HG03439 (cell line): ENCODE measurements around the gene OR51I2.

ENCODE experiments used
- ATAC-seq: cut with Tn5 transposase; IDR thresholded peaks from one replicate; pipeline ENCODE4 v1.9.1; 2021; ENCODE audit warnings: mild to moderate bottlenecking, moderate library complexity; ENCODE audit not compliant: unreplicated experiment

OR51I2 gene, protein sequence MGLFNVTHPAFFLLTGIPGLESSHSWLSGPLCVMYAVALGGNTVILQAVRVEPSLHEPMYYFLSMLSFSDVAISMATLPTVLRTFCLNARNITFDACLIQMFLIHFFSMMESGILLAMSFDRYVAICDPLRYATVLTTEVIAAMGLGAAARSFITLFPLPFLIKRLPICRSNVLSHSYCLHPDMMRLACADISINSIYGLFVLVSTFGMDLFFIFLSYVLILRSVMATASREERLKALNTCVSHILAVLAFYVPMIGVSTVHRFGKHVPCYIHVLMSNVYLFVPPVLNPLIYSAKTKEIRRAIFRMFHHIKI

GRCh38 chr11:5449023-5449422 is at the start of gene OR51I2:
OR51I2 (plus strand) TSS chr11:5449323; CDS start chr11:5453489, 4,166 bp downstream.
- ATAC-seq = no peak

DNA sequence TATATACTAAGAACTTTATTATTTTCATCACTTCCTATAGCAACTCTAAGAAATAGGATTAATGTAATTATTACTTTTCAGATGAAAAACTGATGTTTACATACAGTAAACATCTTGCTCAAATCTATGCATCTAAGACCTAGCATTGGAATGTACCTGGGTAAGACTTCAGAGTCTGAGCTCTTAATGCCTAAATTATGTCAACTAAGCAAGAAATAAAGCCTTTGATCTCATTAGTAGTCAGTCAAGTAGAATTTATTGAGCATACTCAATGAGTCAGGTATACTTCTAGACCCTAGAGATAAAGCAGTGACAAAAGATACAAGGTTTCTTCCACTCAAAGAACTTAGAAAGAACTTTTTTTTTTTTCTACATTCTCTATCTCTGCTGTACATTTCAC is 44.0 kb upstream of the OR51I2 start:
- ATAC-seq = no peak

- no peak for ATAC-seq
Observed at GRCh38 chr11:5420993-5421392, 28.1 kb upstream of the OR51I2 start.

DNA sequence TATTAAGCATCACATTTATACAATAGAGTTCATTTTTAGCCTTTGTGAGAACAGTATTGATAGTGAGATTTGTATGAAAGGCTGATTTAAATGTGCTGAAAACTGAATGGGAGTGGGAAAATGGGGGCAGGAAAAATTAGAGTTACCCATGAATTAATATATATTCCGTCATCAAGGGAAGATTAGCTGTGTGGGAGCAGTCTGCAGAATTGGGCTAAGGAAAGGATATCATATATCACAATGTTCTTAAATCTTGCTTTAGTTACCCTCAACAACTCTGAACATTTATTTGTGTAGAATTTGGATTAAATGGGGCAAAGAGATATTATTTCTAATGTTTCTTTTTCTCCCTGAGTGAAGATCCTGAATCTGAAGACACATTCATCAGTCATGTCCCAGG is 27.3 kb upstream of the OR51I2 start, which contains the start of gene OR51Q1:
OR51Q1 (plus strand) TSS at position 301 of the 400 bp plus-strand sequence; CDS start at position 391, 90 bp downstream.
- no peak for ATAC-seq

- ATAC-seq = no peak
Observed at GRCh38 chr11:5423131-5423530, 26.0 kb upstream of the OR51I2 start.

DNA sequence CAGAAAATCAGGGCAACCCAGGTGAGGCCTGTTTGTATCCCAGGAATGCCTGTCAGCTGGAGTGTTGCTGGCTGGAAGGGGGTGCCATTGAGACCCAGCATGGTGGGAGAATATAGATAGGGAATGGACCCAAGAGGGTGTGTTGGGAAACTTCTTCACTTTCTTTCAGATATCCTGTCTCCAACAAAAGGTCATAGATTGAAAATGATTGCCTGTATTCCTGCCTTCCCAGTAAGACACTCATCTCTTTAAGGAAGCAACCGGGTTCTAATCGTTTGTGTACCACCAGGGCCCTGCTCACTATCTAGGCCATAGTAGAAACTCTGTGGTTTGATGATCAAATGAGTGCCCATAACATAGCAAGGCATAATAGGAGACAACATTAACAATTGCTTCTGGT is 7.7 kb upstream of the OR51I2 start, which contains the start of gene OR51I1:
OR51I1 (minus strand) TSS at position 101 of the 400 bp plus-strand sequence; CDS start at position 101, 0 bp downstream.
- ATAC-seq = no peak

DNA sequence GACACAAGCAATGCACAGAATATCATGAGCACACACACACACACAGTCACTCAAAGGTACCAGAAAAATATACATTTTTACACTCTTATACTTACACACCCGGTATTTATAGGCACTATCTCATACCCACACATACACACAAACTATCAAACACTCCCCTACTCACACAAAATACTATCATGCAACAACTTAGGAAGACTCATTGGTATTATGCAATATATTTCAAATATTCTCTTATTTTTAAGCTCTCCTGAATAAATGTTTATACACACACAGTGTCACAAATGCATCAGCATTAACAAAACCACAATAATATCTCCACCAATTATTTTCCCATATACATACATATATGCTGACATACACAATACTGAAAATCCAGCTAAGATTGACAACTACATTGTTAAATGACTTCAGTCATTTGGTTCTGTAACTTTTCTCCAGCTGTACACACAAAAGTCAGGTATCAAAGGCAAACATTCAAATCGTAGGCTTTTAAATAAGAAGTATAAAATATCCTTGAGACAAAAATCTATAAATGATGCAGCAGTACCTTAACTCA is 5.2 kb upstream of the OR51I2 start:
- ATAC-seq = no peak

DNA sequence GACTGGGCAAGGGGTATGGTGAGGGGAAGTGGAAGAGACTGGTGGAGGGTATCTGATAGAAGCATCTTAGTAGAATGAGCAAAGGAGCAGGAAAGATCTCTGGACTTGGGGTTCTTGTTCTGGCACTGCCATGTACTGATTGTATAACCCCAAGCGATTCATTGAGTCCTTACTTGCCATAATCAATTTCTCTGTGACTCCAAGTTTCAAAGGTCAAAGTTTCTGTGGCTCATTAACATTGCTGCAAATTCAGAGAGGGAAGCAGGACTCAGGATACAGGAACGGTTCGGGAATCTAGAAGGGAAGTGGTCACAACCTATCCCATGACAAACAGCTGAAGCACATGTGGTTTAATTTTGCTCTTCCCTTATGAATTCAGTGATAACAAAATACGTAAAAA is 309 bp downstream of the OR51I2 start:
- ATAC-seq = no peak

DNA sequence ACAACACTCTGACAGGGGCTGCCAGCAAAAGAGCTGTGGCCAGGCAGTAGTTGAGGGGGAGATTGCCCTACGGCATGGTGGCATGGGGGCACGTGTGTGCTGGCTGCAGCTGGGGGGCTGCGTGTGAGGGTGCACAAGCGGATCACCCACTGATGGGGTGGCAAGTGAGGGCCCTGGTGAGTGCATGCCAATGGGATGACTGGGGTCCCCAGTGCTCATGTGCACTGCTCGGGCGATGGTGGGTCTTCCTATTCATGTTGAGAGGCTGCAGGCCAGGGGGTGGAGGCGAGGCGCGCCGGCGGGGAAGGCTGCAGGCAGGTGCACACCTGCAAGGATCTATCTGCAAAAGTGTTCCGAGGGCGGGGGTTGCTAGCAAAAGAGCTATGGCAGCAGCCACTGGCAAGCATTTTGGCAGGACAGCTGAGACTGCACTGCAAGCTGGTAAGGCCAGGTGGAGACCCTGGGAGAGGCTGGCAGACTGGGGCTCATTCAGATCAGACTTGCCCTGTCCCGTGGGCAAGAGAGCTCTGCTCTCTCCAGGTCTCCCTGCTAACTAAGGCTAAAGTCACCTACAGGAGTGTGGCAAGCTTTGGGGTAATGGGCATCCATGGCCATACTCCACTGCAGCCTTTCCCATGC is 12.0 kb downstream of the OR51I2 start:
- no peak for ATAC-seq

- no peak for ATAC-seq
Observed at GRCh38 chr11:5467527-5467926, 18.4 kb downstream of the OR51I2 start.

GRCh38 chr11:5473921-5474320 is 24.8 kb downstream of the OR51I2 start:
- no peak for ATAC-seq

DNA sequence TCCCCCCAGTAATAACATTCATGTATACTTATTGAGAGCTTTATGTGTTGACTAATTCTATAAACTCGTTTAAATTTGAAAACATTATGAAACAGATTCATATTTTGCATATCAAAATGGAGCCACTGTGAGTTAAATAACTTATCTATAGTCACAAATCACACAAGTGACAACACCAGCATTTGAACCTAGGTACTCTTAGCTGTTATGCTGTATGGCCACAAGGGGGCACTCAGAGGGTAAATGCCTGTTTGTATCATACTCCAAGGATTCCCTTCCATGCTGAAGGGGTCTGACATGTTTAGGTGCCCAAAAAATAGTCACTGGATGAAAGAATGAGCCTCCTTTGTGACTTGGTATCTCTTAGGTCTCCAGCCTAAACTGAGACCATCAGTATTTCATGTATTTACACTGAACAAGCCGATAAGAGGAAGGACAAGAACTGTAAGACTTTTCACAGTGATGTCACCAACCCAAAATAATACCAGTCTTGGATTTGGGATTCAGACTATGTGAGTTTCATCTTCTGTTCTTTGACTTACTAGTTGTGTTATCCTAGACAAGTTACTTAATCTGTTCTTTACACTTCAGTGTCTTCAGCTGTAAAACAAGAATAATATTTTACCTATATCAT is 27.2 kb downstream of the OR51I2 start:
- ATAC-seq = no peak

GRCh38 chr11:5486003-5486402 is 36.9 kb downstream of the OR51I2 start:
- ATAC-seq = no peak

DNA sequence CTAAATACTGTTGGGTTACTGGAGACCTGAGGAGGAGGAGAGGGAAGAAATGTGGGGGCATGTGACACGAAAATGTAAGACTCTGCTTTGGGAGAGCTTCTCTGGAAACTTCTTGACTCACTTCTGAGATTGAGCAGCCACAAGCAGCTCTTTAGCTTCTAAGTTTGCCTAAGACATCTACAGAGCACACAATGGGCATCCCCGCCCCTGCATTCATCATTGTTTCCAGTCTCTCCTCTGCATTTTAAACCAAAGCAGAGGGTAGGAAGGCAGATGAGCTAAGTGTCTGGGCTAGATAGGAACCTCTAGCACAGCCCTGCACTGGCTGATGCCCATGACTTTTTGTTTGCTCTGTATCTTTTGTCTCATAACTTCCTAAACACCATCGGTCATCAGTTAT is 37.3 kb downstream of the OR51I2 start:
- no peak for ATAC-seq

- no peak for ATAC-seq
Observed at GRCh38 chr11:5488385-5488784, 39.3 kb downstream of the OR51I2 start, which contains the start of gene OR52D1. OR52D1 (plus strand) TSS chr11:5488685; CDS start chr11:5488707, 22 bp downstream.

DNA sequence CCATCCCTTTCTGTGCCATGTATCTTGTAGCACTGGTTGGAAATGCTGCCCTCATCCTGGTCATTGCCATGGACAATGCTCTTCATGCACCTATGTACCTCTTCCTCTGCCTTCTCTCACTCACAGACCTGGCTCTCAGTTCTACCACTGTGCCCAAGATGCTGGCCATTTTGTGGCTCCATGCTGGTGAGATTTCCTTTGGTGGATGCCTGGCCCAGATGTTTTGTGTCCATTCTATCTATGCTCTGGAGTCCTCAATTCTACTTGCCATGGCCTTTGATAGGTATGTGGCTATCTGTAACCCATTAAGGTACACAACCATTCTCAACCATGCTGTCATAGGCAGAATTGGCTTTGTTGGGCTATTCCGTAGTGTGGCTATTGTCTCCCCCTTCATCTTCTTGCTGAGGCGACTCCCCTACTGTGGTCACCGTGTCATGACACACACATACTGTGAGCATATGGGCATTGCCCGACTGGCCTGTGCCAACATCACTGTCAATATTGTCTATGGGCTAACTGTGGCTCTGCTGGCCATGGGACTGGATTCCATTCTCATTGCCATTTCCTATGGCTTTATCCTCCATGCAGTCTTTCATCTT is 39.8 kb downstream of the OR51I2 start:
- ATAC-seq = no peak

GRCh38 chr11:5489576-5490357 is 40.6 kb downstream of the OR51I2 start:
- ATAC-seq = no peak

- ATAC-seq = no peak
Observed at GRCh38 chr11:5499671-5500070, 50.5 kb downstream of the OR51I2 start.

GRCh38 chr11:5500393-5500801 is 51.3 kb downstream of the OR51I2 start:
- no peak for ATAC-seq

- ATAC-seq = no peak
Observed at GRCh38 chr11:5504403-5504921, 55.3 kb downstream of the OR51I2 start.
